HG03571 (cell line): Measurements from ENCODE around the gene BRI3.
"Not testable (repeated sequence)": the region's sequence is repeated elsewhere in the genome, so short reads cannot be mapped to it uniquely, and the experiment has no call there.

Source experiments
- ATAC-seq: cut with Tn5 transposase; IDR thresholded peaks from one replicate; pipeline ENCODE4 v1.9.1; 2021; ENCODE audit not compliant: unreplicated experiment

The BRI3 gene

DNA sequence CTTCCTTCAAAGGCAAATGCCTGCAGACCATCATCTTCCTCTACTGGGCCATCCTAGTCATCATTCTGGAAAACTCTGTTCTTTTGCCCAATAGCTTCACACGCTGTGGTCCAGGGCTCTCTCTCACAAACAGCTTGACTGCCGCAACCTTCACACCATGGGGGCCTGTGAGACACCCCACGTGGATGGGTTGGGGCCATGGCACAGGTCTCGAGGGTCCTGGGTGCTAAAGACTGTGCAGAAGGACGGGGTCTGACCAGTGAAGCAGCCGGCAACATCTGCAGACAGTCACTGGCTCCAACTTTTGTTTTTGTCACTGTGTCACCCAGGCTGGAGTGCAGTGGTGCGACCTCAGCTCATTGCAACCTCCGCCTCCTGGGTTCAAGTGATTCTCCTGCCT lies 28.1 kb downstream of the BRI3 start:
- no peak for ATAC-seq

DNA sequence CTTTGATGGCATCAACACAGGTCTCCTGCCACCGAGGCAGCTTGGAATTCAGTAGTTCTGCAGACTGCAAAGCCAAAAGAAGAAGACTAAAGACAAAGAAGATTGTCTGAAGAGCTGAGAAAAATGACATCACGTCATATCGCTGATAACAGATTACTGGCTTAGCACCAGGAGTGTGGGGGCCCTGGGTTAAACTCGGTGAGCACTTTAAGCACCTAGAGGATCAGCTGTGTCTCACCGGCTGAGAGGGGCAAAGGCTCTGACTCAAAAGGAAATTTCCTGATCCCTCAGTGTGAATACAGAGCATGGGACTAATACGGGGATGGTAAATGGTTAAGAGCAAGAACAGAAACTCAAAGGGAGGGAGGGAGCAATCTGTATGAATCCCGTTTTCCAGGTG lies 30.7 kb downstream of the BRI3 start:
- no peak for ATAC-seq

DNA sequence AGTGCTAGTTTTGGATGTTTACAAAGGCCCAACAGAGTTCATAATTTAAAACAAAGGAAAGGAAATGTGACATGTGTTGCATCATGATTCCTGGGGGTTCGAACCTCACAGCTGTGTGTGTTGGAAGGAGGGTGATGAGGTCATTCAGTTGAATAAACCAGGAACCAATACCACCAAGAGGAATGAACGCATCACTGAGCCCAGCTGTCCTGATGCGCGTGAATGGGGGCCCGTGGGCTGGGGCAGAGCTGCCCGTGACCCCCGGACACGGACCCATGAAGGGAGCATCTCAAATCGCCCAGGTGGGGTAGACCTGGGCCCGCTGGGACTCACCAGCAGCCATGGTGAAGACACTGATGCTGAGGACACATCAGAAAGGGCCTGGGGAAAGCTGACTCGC lies 33.0 kb downstream of the BRI3 start:
- no peak for ATAC-seq

- ATAC-seq = peak; percentile 69
Measured at GRCh38 chr7:98315318-98315993, 34.0 kb downstream of the BRI3 start.

DNA sequence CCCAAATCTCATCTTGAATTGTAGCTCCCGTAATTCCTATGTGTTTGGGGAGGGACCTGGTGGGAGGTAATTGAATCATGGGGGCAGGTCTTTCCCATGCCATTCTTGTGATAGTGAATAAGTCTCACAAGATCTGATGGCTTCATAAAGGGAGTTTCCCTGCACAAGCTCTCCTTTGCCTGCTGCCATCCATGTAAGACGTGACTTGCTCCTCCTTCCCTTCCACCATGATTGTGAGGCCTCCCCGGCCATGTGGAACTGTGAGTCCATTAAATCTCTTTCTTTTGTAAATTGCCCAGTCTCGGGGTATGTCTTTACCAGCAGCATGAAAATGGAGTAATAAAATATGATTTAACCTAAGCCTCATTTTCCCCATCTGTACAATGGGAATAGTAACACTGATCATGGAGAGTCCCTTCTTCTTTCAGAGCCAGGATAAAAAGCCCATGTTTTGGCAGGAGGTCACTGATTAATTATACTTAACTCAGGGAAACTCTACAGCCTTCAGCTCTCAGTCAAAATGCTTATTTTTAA lies 34.6 kb downstream of the BRI3 start:
- not testable (repeated sequence) for ATAC-seq

- ATAC-seq = no peak
Measured at GRCh38 chr7:98317366-98318040, 36.0 kb downstream of the BRI3 start.

GRCh38 chr7:98319176-98319575 lies 37.7 kb downstream of the BRI3 start:
- ATAC-seq = no peak

- no peak for ATAC-seq
Measured at GRCh38 chr7:98321301-98321700, 39.8 kb downstream of the BRI3 start.

DNA sequence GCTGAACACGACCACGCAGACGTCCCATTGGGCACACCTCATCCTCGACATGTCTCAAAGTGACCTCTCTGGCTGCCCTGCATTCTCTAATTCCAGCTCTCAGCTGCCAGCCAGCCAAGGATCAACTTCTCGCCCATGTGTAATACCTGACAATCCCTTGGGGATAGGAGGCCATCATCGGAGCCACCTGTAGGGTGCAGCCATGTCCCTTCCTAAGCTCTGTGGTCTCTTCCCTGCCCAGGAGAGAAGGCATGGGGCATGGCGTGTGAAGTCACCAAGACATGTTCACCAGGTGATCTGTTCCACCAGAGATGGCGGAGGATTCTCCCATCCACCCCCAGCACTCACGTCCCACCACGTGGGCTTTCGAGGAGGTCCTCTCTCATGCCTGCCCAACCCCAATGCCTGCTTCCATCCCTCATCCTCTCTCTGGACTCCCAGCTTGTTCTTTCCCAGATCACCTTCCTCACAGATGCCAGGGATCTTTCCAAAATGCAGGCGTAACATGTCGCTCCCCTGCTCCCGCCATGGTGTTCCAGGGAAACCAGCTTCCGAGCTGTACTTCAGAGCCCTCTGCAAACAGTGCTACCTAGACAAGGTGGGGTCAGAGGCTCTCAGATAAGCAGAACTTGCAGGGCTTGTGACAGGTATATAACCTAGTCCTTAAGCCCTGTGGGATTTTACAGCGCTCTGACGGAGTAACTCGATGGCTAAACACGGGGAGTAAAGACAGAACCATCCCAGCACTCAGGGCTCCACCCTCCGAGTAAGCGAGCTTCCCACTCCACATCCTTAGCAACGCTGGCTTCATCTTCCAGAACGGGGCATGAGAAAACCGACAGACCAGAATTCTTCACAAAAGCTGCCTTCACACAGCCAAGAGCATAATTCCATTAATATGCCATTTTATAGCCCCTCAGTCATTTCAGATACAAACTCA lies 41.1 kb downstream of the BRI3 start:
- ATAC-seq = no peak

DNA sequence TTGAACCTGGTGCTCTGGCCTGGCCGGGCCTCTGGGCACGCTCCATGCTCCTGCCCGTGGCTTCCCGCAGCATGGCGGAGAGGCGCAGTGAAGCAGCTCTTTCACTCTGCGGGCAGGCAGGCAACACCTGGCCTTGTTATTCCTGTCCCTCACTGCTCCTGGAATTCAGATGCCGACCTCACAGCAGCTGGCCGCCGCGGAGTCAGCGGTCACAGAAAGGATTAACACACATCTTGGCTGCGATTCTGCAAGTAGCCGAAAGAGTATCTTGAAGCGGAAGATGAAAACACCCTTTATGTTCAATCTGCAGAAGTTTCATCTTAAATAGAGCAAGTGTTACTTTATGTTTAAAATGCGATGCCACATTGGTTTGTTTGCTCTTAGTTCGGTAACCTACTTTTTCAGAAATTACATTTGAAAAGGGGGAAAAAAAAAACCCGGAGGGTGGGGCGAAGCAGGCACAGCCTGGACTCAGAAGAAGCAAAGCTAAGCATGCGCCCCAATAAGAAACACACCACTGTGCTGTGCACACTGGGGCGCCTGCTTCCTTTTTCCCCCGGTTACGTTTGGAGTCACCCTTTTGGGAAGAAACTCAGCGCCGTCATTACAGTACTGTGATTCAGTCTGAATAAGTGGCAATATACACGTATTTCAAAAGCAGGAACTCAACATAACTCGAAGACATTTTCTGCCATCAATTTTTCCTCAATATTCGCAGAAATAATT lies 42.3 kb downstream of the BRI3 start:
- ATAC-seq = no peak

GRCh38 chr7:98324782-98325181 lies 43.3 kb downstream of the BRI3 start:
- no peak for ATAC-seq

DNA sequence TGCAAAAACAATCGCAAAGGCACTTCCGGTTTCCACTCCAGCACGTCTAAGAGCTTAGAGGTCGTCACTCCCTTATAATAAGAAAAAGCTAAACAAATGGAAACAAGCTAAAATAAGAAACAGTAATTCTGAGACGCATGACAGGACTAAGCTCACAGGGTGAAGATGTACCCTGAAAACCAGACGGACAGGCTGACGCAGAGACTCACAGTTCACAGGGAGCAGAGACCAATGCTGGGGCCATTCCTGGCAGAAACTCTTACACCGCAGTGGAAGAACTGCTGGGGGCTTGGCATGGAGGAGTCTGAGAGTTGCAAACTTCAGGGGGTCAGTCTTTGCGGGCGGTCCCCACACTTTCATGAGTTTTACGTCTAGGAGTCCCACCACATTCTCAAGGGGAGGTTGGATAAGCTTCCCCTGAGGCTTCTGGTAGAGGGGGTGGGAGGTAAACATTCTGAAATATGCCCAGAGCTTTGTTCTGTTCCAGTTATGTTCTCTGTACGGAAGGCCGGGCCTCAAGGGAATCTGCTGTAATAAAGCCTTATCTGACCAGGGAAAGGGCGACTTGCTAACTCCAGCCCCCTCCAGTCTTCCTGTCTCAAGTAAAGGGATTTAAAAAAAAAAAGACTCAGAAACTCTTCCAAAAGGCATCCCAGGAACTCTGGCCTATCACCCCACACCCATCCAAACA lies 47.8 kb downstream of the BRI3 start:
- no peak for ATAC-seq

GRCh38 chr7:98329791-98330373 lies 48.4 kb downstream of the BRI3 start:
- no peak for ATAC-seq

DNA sequence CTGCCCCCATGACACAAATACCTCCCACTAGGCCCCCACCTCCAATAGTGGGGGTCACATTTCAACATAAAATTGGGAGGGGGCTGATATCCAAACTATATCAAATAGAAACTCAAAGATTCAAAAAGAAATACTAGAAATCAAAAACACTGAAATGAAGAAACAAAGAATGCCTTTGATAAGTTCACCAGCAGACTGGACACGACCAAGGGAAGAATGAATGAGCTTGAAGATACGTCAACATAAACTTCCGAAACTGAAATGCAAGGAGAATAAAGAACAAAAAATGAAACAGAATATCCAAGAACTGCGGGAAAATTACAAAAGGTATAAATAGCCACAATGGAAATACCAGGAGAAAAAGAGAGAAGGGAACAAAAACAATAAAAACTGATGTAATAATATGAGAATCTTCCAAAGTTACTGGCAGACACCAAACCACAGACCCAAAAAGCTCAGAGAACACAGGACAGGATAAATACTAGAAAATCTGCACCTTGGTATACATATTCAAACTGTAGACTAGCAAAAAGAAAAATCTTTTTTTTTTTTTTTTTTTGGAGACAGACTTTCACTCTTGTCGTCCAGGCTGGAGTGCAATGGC lies 49.5 kb downstream of the BRI3 start:
- no peak for ATAC-seq

DNA sequence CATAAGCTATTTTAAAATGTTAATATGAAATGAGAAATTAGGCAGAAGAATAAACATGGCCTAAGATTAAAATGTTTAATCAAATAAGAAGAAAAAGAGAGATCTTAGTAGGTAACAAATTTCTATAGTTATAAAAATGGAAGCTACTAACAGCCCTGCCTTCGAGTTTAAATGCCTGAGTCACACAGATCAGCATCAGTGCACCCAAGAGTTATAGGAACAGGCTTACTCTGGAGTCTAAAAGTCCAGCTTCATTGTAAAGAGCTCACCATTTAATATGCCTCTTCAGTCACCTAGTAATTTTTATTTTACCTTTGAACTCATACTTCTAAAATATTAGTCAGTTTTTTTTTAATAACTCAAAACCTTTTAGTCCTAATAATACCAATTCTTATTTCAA lies 52.6 kb downstream of the BRI3 start:
- ATAC-seq = no peak

- ATAC-seq = no peak
Measured at GRCh38 chr7:98335411-98335977, 54.0 kb downstream of the BRI3 start.

DNA sequence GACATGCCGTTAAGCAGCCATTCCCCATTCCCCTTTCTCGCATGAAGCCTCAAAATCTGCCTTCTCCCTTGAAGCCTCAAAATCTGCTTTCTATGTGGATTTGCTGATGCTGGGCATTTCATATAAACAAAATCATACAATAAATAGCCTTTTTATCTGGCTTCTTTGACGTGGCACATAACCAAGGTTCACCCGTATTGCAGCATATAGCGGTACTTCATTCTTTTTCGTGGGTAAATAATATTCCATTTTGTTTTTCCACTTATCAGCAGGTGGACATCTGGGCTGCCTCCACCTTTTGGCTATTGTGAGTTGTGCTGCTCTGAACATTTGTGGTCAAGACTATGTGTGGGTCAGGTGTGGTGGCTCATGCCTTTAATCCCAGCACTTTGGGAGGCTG lies 57.0 kb downstream of the BRI3 start:
- no peak for ATAC-seq

- no peak for ATAC-seq
Measured at GRCh38 chr7:98339043-98339442, 57.6 kb downstream of the BRI3 start.

GRCh38 chr7:98341106-98341505 lies 59.6 kb downstream of the BRI3 start:
- no peak for ATAC-seq
